22Rv1 (cell line): ENCODE measurements around the gene GOLPH3.
A peak's percentile ranks its signal among the peaks of the same experiment; 100 is the strongest.

ENCODE experiments used
- H3K27ac ChIP-seq: fragments of 450-650 bp; 2 replicates; pipeline ENCODE4 v1.5.1; 2017
- ZFX ChIP-seq: fragments of 450-650 bp; IDR thresholded peaks from 2 replicates; pipeline ENCODE4 v1.6.1; 2017; ENCODE audit warnings: antibody characterized with exemption, borderline replicate concordance
- TF ChIP-seq, protein P1 (sequence below): fragments of 450-650 bp; IDR thresholded peaks from 2 replicates; pipeline ENCODE4 v1.5.1; 2017; ENCODE audit warnings: mild to moderate bottlenecking

Gene GOLPH3

GRCh38 chr5:32168460-32169033 is 5.6 kb downstream of the GOLPH3 start:
- H3K27ac ChIP-seq, result no peak overlapping the region
- TF ChIP-seq, protein P1, sequence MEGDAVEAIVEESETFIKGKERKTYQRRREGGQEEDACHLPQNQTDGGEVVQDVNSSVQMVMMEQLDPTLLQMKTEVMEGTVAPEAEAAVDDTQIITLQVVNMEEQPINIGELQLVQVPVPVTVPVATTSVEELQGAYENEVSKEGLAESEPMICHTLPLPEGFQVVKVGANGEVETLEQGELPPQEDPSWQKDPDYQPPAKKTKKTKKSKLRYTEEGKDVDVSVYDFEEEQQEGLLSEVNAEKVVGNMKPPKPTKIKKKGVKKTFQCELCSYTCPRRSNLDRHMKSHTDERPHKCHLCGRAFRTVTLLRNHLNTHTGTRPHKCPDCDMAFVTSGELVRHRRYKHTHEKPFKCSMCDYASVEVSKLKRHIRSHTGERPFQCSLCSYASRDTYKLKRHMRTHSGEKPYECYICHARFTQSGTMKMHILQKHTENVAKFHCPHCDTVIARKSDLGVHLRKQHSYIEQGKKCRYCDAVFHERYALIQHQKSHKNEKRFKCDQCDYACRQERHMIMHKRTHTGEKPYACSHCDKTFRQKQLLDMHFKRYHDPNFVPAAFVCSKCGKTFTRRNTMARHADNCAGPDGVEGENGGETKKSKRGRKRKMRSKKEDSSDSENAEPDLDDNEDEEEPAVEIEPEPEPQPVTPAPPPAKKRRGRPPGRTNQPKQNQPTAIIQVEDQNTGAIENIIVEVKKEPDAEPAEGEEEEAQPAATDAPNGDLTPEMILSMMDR, result no peak
- no peak for TF ChIP-seq ZFX

DNA sequence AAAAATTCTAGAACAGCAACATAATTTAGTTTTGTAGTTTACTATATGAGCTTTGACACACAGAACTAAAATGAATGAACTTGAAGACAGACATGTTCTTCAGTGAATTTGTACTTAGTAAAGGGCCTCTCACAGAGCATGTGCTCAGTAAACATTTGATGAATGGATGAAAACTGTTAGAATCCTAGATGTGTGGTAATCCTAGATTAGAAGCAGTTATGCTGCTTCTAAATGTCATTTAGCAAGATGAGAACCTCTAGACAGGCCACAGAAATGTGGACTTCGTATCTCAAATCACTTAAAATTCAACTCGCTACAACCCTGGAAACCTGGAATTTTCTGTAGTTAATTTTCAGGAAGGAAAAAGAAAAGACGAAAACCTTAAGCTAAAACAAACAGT is 8.5 kb downstream of the GOLPH3 start:
- no peak for TF ChIP-seq ZFX
- TF ChIP-seq, protein P1, result no peak
- H3K27ac ChIP-seq, result no peak overlapping the region

DNA sequence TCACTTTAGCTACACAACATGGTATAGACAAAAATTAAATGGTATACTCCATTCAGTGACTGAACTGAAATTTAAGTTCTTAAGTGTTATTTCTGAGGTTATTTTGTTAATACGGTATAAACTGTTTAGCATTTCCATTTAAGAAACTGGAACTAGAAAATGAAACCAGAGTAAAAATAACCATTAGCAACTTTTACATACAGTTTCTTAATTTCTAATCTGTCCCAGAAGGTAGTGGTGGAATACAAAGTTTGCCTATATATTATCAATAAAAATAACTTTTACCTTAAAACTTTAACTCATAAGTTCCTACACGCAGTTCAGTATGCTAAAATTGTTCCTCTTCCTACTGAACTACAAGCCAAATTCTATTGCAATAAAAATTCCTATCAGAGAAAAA is 10.3 kb downstream of the GOLPH3 start:
- TF ChIP-seq, protein P1, result no peak
- TF ChIP-seq ZFX, result no peak
- no peak overlapping the region for H3K27ac ChIP-seq

DNA sequence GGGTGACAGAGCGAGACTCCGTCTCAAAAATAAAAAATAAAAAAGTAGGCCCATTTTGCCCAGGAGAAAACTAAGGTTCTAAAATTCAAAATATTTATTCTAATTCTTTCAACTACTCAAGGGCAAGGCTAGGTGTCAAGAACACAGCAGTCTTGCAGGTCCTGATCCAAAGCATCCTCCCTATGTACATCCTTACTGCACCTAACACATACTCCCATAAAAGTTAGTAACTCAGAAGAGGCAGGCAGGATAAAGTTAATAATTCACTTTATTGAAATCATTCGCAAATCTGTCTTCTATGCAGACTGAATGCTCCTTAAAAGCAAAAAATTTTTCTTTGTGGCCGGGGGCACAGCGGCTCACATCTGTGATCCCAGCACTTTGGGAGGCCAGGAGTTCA is 11.1 kb downstream of the GOLPH3 start:
- TF ChIP-seq ZFX, result no peak
- TF ChIP-seq, protein P1, result no peak
- no peak overlapping the region for H3K27ac ChIP-seq

- H3K27ac ChIP-seq, result no peak overlapping the region
- TF ChIP-seq, protein P1, result no peak
- no peak for TF ChIP-seq ZFX
Observed at GRCh38 chr5:32160228-32160627, 13.9 kb downstream of the GOLPH3 start.

DNA sequence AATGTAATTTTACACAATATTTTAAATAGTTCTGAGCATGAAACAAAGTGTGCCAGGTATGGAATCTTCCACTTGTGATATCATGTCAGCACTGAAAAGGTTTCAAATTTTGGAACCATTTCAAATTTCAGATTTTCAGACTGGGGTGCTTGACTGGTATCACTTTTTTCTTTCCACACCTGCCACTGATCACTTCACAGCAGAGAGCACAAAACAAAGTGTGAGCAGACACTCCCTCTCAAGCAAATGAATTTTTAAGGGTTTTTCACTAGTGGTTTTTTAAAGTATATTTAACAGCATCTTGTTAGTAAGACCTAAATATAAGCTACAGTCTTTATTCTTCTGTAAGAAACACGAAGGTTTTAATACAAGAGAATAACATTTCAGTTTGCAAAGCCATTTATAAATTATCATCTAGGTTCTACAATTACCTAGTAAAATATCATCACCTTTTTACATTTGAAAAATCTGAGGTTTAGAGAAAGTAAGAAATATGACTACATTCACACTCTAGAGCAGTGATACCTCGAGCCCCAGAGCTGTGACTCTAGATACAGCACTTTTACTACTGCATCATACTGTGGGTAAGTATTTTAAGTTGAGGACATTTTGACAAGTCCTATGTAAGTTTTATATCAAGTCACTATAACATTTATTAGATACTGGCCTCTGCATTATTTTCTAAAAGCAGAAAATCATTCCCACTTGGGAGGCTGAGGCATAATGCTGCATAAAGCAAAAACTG is 14.6 kb downstream of the GOLPH3 start:
- H3K27ac ChIP-seq, result no peak overlapping the region
- no peak for TF ChIP-seq ZFX
- TF ChIP-seq, protein P1, result no peak

DNA sequence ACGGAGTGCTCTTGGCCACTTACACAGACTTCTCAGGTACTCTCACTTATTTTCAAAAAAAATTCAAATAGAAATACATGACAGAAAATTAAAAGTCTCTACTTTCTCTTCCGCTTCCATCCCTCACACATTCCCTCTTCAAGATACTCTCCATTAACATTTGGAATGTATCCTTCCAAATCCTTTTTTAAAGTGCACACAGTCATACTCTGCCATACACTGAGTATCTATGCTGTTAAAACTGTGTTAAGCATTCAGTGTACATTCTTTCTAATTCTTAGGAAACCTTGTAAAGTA is 15.5 kb downstream of the GOLPH3 start:
- TF ChIP-seq, protein P1, result no peak
- TF ChIP-seq ZFX, result no peak
- H3K27ac ChIP-seq, result peak overlapping the region; percentile 5; the same call in 1 of the 2 replicates
